T-cell (primary cell): ENCODE data around the gene HMGXB4. TPM values are rescaled to one million over a fixed set of nuclear protein-coding genes. Genes with fewer than 3 reads are reported as not detected.

ENCODE experiments used
- total RNA-seq, 35 experiments: library from RNA in 6 of 35; stranded (reverse) in 6 of 35; fragments of 120-200 nt in 1 of 35; gene quantifications; one replicate each; pipeline versions ENCODE4 v1.2.1 to v1.2.4 and lab custom pipeline; 2013 to 2026

The HMGXB4 gene
- total RNA-seq, 5 donors from 2014 or later (not counting 1 experiment from before 2014, with no cell fraction given): 20.5 to 39.2 (median 21.1) TPM

Other genes with a start within 250 kb of the HMGXB4 start
- gene ISX, start 191.3 kb upstream of the HMGXB4 start, total RNA-seq: not detected
- 100 to 1,000 TPM in 2 of 5 donors, 10 to 100 TPM in 3; 55.9 to 152 (median 68.3) TPM for gene TOM1, start 42.4 kb downstream of the HMGXB4 start, total RNA-seq
- gene HMOX1, start 123.6 kb downstream of the HMGXB4 start, total RNA-seq: 1 to 10 TPM in 3 of 5 donors, under 1 TPM in 2; 0.40 to 2.4 (median 1.0) TPM
- 10 to 100 TPM; 34.7 to 66.8 (median 58.7) TPM for gene MCM5, start 142.6 kb downstream of the HMGXB4 start, total RNA-seq